GM12878 (cell line): ENCODE data around the gene ANAPC7. TPM values are rescaled to one million over a fixed set of nuclear protein-coding genes. Genes with fewer than 3 reads are reported as not detected.

Source experiments
- CBX5 ChIP-seq: sonication (generic); IDR thresholded peaks from 2 replicates; pipeline ENCODE4 v1.6.1; 2016; ENCODE audit warnings: low read depth, moderate library complexity, mild to moderate bottlenecking, inconsistent platforms
- EP300 ChIP-seq, 2 experiments: fragments of 150-350 bp in 1 of 2; IDR thresholded peaks; 2 replicates each; pipeline ENCODE4 v1.6.1; 2011 to 2012; ENCODE audit warnings: low read depth in 2 of 2, low read length in 2 of 2, borderline replicate concordance in 1 of 2, improper control_type of control experiment in 1 of 2, inconsistent platforms in 1 of 2; ENCODE audit not compliant: control insufficient read depth in 1 of 2
- HCFC1 ChIP-seq: fragments of 150-350 bp; IDR thresholded peaks from 2 replicates; pipeline ENCODE4 v1.6.1; 2014; ENCODE audit warnings: low read length
- MLLT1 ChIP-seq: fragments of 450-650 bp; IDR thresholded peaks from 2 replicates; pipeline ENCODE4 v1.6.1; 2016; ENCODE audit warnings: mild to moderate bottlenecking
- NFXL1 ChIP-seq: fragments of 450-650 bp; IDR thresholded peaks from 2 replicates; pipeline ENCODE4 v1.6.1; 2017; ENCODE audit warnings: antibody characterized with exemption, mild to moderate bottlenecking, borderline replicate concordance
- REST ChIP-seq: IDR thresholded peaks from 2 replicates; pipeline ENCODE4 v1.6.1; 2012; ENCODE audit warnings: mild to moderate bottlenecking, low read depth, low read length
- SMAD1 ChIP-seq: fragments of 450-650 bp; IDR thresholded peaks from 2 replicates; pipeline ENCODE4 v1.6.1; 2018; ENCODE audit warnings: mild to moderate bottlenecking, low read depth; ENCODE audit not compliant: partially characterized antibody
- SMARCA5 ChIP-seq: fragments of 450-650 bp; IDR thresholded peaks from 2 replicates; pipeline ENCODE4 v1.6.1; 2017; ENCODE audit warnings: mild to moderate bottlenecking
- polyA plus RNA-seq, 11 experiments: library from polyadenylated mRNA; depleted of rRNA in 4 of 11; unstranded in 6 of 11; stranded (reverse) in 5 of 11; fragments of >200 nt; fragmentation: Nextera tagmentation in 4 of 11; fragmentation: Illumina TruSeq in 1 of 11; extraction: Ambion mirVana in 4 of 11; extraction: Trizol in 1 of 11; gene quantifications; 1 replicate in 1 of 11; 2 replicates in 10 of 11; pipeline versions ENCODE4 v1.2.1 to v1.2.3, GENCODE V29; 2011 to 2016; ENCODE audit warnings: inconsistent platforms in 2 of 11, missing spikeins in 2 of 11, low read depth in 1 of 11
- total RNA-seq, 4 experiments: library from RNA; depleted of rRNA in 3 of 4; stranded (reverse); fragments of >200 nt in 3 of 4; fragmentation: Illumina TruSeq in 1 of 4; extraction: Trizol in 1 of 4; gene quantifications; 2 replicates each; pipeline versions ENCODE4 v1.2.1 to v1.2.3, GENCODE V29; 2013 to 2021

Gene ANAPC7
- total and polyA plus RNA-seq, 10 of the 15 experiments (the other 5 are each of a cell fraction or from before 2014, with no cell fraction given): 24.5 to 77.9 (median 58.6) TPM

- TF ChIP-seq MLLT1 (no peak; the same call in 1 of the 2 replicates), REST (no peak), SMARCA5 (peak; percentile 95), HCFC1 (peak; percentile 48; the same call in 1 of the 2 replicates), EP300 (IDR thresholded peaks at IDR 0.05; ENCODE audit: borderline replicate concordance in 1 of 2, control insufficient read depth in 1 of 2, low read depth in 2 of 2, low read length in 2 of 2) (no peak), NFXL1 (no peak), CBX5 (peak; percentile 73; the same call in 1 of the 2 replicates), SMAD1 (peak; percentile 45)
- TF ChIP-seq, all 136 proteins: peak for 61
These were observed 46.4 kb upstream of the ANAPC7 start, which contains the start of gene ARPC3 (continued) for GRCh38 chr12:110449799-110450497.
